ENCODE data around the gene TK2. TPM values are rescaled to one million over a fixed set of nuclear protein-coding genes. Genes with fewer than 3 reads are reported as not detected.

Gene TK2
- total RNA-seq, 2 donors from 2014 or later: 23.1 to 26.0 TPM

DNA sequence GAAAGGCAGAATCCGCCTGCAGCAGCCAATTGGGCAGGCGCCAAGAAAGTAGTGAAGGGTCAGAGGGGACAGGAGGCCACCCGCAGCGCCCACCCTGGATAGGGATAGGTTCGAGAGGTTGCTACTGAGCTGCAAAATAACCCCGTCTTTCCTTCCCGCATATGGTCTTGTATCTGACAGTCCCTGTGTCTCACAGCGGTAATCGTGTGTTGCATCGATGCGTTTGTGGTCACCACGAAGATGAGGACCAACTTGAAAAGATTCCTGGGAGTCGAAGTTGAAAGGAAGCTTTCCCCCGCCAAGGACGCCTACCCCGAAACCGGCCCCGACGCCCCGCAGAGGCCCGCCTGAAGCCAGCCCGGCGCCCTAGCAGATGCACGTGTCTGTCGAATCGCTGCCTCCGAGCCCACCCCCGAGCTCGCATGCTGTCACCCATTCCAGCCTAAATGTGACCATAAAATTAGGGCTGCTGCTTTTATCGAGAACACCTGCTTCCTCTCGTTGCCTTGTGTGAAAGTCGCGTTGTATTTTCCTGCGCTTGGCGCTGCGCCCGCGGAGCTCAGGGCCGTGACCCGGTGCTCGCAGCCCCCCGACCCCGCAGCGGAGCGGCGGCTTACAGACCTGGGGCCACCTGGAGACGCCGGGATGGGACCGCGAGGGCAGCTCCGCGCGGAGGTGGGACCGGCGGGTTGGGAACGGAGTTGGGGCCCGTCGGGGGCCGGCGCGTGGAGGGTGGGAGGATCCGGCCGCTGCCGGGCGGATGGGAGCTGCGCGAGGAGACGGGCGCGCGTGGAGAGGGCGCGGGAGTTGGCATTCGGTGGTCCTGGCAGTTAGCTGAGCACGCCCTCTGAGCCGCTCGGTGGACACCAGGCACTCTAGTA is 29.0 kb upstream of the TK2 start, which contains the start of gene CMTM2:
Gene CMTM2 (plus strand): TSS at position 813 of the 881 bp plus-strand sequence. CDS start 145 bp downstream, outside the sequence.
- H3K4me3 ChIP-seq: no peak within 1 kb of the TSS
- H3K27me3 ChIP-seq: no peaks in the 10 kb centered on the region
- 25 to 46% methylated on average over 19 to 75 of the region's 77 CpGs for WGBS, 2 donors
- DNase-seq (no peak), ATAC-seq (no peak)
- H3K36me3 ChIP-seq (replicated peaks in 1 of 2; ENCODE audit: insufficient read depth in 1 of 2, low read depth in 2 of 2): no peaks in the 10 kb centered on the region
- intact Hi-C loops (cut with DNase I): no loop called here
- TF ChIP-seq, protein P1, sequence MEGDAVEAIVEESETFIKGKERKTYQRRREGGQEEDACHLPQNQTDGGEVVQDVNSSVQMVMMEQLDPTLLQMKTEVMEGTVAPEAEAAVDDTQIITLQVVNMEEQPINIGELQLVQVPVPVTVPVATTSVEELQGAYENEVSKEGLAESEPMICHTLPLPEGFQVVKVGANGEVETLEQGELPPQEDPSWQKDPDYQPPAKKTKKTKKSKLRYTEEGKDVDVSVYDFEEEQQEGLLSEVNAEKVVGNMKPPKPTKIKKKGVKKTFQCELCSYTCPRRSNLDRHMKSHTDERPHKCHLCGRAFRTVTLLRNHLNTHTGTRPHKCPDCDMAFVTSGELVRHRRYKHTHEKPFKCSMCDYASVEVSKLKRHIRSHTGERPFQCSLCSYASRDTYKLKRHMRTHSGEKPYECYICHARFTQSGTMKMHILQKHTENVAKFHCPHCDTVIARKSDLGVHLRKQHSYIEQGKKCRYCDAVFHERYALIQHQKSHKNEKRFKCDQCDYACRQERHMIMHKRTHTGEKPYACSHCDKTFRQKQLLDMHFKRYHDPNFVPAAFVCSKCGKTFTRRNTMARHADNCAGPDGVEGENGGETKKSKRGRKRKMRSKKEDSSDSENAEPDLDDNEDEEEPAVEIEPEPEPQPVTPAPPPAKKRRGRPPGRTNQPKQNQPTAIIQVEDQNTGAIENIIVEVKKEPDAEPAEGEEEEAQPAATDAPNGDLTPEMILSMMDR (IDR thresholded peaks at IDR 0.05): no peak
- no peak for TF ChIP-seq POLR2A (IDR thresholded peaks at IDR 0.05)
- no peak within 1 kb of the TSS for H3K27ac ChIP-seq
- H3K4me1 ChIP-seq: no peaks in the 10 kb centered on the region
- H3K9me3 ChIP-seq: no peaks in the 10 kb centered on the region

DNA sequence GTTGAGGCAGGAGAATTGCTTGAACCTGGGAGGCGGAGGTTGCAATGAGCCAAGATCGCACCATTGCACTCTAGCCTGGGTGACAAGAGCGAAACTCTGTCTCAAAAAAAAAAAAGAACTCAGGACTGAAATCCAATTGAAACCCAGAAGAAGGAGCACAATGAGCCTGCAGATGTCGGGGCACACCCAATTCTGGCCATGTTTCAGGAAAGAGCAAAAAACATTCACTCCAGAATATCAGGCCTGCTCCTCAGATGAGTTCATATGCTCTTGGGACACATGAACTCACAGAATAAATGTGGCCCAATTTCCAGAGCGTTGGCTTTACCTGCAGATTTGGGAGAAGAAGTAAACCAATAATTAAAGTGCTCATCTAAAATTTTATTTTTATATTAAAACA is 26.4 kb upstream of the TK2 start:
- ATAC-seq (no peak), DNase-seq (no peak)
- intact Hi-C loops (cut with DNase I): no loop called here
- Histone ChIP-seq H3K27ac (no peak overlapping the region), H3K36me3 (replicated peaks in 1 of 2; ENCODE audit: insufficient read depth in 1 of 2, low read depth in 2 of 2) (no peaks in the 10 kb centered on the region), H3K4me3 (no peak overlapping the region), H3K4me1 (no peaks in the 10 kb centered on the region), H3K9me3 (no peaks in the 10 kb centered on the region), H3K27me3 (no peaks in the 10 kb centered on the region)
- TF ChIP-seq POLR2A (IDR thresholded peaks at IDR 0.05): no peak
- TF ChIP-seq, protein P1 (IDR thresholded peaks at IDR 0.05): no peak
- WGBS, 2 donors: 94 to 97% methylated on average over 4 to 5 of the region's 5 CpGs

DNA sequence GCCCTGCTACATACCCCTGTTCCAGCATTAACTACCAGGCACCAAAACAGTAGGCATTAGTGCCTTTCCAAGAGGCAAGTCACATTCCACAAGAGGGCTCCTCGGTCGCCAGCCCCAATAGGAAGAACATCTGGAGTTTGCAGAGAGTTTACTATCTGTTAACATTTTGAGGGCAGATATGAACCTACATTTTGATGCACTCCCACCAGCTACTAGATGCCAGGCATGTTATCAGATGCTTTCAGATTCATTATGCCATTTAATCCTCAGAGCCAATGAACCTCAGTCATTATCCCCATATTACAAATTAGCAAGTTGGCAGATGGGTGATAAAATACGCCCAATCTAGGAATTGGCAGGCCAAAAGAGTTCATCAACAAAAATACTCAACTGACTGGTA is 25.1 kb upstream of the TK2 start:
- intact Hi-C loops (cut with DNase I): no loop called here
- TF ChIP-seq POLR2A (IDR thresholded peaks at IDR 0.05): no peak
- 89 to 93% methylated on average over 3 of the region's 3 CpGs for WGBS, 2 donors

DNA sequence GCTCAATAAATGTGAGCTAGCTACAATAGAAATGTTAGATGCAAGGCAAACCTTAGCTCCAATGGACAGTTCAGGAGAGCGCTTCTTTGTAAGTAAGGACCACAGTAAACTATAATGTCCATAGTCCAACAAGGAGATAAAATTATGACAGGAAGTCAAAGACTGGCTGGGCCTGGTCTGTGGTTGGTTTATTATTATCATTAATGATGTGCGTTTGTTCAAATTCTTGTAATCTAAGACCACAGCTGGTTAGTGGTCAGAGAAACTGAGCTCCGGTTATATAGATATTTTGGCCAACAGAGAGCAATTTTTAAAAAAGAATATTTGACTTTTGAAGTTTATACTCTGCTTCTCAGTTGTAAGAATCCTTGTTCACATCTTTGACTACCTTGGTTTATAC is 24.6 kb upstream of the TK2 start:
- no peak overlapping the region for H3K27ac ChIP-seq
- TF ChIP-seq, protein P1 (IDR thresholded peaks at IDR 0.05): no peak
- TF ChIP-seq POLR2A (IDR thresholded peaks at IDR 0.05): no peak
- DNase-seq (no peak), ATAC-seq (no peak)
- intact Hi-C loops (cut with DNase I): no loop called here
- no peak overlapping the region for H3K4me3 ChIP-seq
- no peaks in the 10 kb centered on the region for H3K27me3 ChIP-seq
- no peaks in the 10 kb centered on the region for H3K36me3 ChIP-seq (replicated peaks in 1 of 2; ENCODE audit: insufficient read depth in 1 of 2, low read depth in 2 of 2)
- H3K4me1 ChIP-seq: no peaks in the 10 kb centered on the region
- H3K9me3 ChIP-seq: no peaks in the 10 kb centered on the region
- 85 to 93% methylated on average over 3 of the region's 3 CpGs for WGBS, 2 donors

More for the DNA sequence above, 25.1 kb upstream of the TK2 start:
- no peaks in the 10 kb centered on the region for H3K4me1 ChIP-seq
- no peak overlapping the region for H3K4me3 ChIP-seq
- H3K27me3 ChIP-seq: no peaks in the 10 kb centered on the region
- no peaks in the 10 kb centered on the region for H3K9me3 ChIP-seq
- ATAC-seq (no peak), DNase-seq (no peak)
- no peak overlapping the region for H3K27ac ChIP-seq
- no peaks in the 10 kb centered on the region for H3K36me3 ChIP-seq (replicated peaks in 1 of 2; ENCODE audit: insufficient read depth in 1 of 2, low read depth in 2 of 2)

DNA sequence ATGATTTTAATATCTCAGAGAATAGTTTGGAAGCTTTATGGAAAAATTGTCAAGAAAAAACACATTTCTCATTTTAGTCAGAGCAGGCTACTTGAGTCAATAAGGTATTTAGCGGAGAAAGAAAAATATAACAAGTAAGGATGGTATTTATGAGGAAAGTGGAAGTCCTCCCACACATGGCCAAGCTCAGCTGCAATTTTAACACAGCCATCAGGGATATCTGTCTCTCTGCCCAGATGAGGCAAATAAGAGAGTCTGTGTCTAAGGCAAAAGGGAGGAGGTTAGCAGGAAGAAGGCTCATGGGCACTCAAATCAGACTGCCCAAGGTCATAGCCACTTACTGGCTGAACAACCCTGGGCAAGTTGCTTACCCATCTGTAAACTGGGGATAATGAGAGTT is 24.2 kb upstream of the TK2 start:
- Histone ChIP-seq H3K36me3 (replicated peaks in 1 of 2; ENCODE audit: insufficient read depth in 1 of 2, low read depth in 2 of 2) (no peaks in the 10 kb centered on the region), H3K4me3 (no peak overlapping the region), H3K27ac (no peak overlapping the region), H3K9me3 (no peaks in the 10 kb centered on the region), H3K27me3 (no peaks in the 10 kb centered on the region), H3K4me1 (no peaks in the 10 kb centered on the region)
- ATAC-seq (no peak), DNase-seq (no peak)
- TF ChIP-seq, protein P1 (IDR thresholded peaks at IDR 0.05): no peak
- TF ChIP-seq POLR2A (IDR thresholded peaks at IDR 0.05): no peak
- WGBS, 2 donors: 94% methylated on average over 1 of the region's 1 CpG
- intact Hi-C loops (cut with DNase I): no loop called here
